H1 (cell line): ENCODE results near the gene MRPL36. TPM values are rescaled to one million over a fixed set of nuclear protein-coding genes. Genes with fewer than 3 reads are reported as not detected.

ENCODE experiments used
- EP300 ChIP-seq, 2 experiments: IDR thresholded peaks; 1 replicate in 1 of 2; 2 replicates in 1 of 2; pipeline ENCODE4 v1.6.1; 2011 to 2012; ENCODE audit warnings: low read depth in 2 of 2, low read length in 2 of 2, mild to moderate bottlenecking in 2 of 2, borderline replicate concordance in 1 of 2, inconsistent platforms in 1 of 2, moderate library complexity in 1 of 2
- RBBP5 ChIP-seq: IDR thresholded peaks from 2 replicates; pipeline ENCODE4 v1.7.1; 2012; ENCODE audit warnings: low read depth, mild to moderate bottlenecking, inconsistent platforms, low read length, moderate library complexity, borderline replicate concordance
- RFX5 ChIP-seq: IDR thresholded peaks from 2 replicates; pipeline ENCODE4 v1.6.1; 2011; ENCODE audit warnings: low read depth, low read length, improper control_type of control experiment, borderline replicate concordance
- polyA plus RNA-seq, 7 experiments: library from polyadenylated mRNA; depleted of rRNA in 3 of 7; stranded (reverse) in 5 of 7; unstranded in 2 of 7; fragments of >200 nt in 5 of 7; fragments of 200-250 nt in 2 of 7; gene quantifications; 1 replicate in 5 of 7; 2 replicates in 1 of 7; 4 replicates in 1 of 7; pipeline versions ENCODE4 v1.2.1 to v1.2.3, GENCODE V29; 2011 to 2013; ENCODE audit warnings: missing spikeins in 2 of 7, mixed read lengths in 2 of 7
- total RNA-seq: library from RNA; stranded (reverse); fragmentation: NEBNext Ultra II Directional; extraction: Animal tissue kit (Norgen Biotek cat#: 25700); gene quantifications from 2 replicates; pipeline ENCODE4 v1.2.1, GENCODE V29; 2021
- TF ChIP-seq, protein P1 (sequence below): fragments of 300-600 bp; sonication (generic); IDR thresholded peaks from 2 replicates; pipeline ENCODE4 v1.7.1; 2012; ENCODE audit warnings: low read length, moderate library complexity, mild to moderate bottlenecking, inconsistent platforms; ENCODE audit not compliant: insufficient replicate concordance

MRPL36 gene
- total and polyA plus RNA-seq, 2 of the 8 experiments (the other 6 are each of a cell fraction or from before 2014, with no cell fraction given): 56.3 to 81.5 TPM

DNA sequence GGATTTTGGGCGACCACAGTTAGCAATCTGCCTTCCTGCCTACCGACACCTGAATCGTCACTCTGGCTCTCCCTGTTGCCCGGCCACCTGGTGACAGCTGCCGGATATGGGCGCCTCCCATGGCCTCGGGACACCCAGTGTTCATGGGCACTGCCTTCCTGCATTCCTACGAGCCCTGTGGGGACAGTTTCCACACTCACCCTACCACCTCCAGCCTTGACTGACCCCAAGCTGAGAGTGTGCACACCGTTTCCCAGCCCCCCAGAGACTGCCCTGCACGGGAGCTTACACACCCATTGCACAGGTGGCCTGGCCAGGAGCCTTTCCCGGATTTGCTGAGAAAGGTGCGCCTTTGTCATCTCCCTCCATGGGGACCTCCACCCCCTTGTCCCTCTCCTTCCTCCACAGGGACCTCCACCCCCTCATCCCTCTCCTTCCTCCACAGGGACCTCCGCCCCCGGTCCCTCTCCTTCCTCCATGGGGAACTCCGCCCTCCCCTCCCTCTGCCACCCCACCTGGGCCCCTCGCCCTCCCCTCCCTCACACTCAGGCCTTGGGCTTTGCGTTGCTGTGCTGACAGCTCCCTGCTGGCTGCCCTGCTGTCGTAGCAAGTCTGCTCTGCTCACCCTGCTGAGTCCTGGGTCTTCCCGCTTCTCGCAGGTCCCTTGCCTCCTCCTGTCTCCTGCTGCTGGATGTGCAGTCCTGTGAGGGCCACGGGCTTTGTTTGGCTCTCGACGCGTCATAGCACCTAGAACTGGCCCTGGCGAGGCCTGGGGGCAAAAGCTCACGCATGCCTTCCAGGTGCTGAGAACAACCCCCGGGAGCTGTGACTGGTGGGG lies 48.4 kb downstream of the MRPL36 start (continued):
- TF ChIP-seq, protein P1, sequence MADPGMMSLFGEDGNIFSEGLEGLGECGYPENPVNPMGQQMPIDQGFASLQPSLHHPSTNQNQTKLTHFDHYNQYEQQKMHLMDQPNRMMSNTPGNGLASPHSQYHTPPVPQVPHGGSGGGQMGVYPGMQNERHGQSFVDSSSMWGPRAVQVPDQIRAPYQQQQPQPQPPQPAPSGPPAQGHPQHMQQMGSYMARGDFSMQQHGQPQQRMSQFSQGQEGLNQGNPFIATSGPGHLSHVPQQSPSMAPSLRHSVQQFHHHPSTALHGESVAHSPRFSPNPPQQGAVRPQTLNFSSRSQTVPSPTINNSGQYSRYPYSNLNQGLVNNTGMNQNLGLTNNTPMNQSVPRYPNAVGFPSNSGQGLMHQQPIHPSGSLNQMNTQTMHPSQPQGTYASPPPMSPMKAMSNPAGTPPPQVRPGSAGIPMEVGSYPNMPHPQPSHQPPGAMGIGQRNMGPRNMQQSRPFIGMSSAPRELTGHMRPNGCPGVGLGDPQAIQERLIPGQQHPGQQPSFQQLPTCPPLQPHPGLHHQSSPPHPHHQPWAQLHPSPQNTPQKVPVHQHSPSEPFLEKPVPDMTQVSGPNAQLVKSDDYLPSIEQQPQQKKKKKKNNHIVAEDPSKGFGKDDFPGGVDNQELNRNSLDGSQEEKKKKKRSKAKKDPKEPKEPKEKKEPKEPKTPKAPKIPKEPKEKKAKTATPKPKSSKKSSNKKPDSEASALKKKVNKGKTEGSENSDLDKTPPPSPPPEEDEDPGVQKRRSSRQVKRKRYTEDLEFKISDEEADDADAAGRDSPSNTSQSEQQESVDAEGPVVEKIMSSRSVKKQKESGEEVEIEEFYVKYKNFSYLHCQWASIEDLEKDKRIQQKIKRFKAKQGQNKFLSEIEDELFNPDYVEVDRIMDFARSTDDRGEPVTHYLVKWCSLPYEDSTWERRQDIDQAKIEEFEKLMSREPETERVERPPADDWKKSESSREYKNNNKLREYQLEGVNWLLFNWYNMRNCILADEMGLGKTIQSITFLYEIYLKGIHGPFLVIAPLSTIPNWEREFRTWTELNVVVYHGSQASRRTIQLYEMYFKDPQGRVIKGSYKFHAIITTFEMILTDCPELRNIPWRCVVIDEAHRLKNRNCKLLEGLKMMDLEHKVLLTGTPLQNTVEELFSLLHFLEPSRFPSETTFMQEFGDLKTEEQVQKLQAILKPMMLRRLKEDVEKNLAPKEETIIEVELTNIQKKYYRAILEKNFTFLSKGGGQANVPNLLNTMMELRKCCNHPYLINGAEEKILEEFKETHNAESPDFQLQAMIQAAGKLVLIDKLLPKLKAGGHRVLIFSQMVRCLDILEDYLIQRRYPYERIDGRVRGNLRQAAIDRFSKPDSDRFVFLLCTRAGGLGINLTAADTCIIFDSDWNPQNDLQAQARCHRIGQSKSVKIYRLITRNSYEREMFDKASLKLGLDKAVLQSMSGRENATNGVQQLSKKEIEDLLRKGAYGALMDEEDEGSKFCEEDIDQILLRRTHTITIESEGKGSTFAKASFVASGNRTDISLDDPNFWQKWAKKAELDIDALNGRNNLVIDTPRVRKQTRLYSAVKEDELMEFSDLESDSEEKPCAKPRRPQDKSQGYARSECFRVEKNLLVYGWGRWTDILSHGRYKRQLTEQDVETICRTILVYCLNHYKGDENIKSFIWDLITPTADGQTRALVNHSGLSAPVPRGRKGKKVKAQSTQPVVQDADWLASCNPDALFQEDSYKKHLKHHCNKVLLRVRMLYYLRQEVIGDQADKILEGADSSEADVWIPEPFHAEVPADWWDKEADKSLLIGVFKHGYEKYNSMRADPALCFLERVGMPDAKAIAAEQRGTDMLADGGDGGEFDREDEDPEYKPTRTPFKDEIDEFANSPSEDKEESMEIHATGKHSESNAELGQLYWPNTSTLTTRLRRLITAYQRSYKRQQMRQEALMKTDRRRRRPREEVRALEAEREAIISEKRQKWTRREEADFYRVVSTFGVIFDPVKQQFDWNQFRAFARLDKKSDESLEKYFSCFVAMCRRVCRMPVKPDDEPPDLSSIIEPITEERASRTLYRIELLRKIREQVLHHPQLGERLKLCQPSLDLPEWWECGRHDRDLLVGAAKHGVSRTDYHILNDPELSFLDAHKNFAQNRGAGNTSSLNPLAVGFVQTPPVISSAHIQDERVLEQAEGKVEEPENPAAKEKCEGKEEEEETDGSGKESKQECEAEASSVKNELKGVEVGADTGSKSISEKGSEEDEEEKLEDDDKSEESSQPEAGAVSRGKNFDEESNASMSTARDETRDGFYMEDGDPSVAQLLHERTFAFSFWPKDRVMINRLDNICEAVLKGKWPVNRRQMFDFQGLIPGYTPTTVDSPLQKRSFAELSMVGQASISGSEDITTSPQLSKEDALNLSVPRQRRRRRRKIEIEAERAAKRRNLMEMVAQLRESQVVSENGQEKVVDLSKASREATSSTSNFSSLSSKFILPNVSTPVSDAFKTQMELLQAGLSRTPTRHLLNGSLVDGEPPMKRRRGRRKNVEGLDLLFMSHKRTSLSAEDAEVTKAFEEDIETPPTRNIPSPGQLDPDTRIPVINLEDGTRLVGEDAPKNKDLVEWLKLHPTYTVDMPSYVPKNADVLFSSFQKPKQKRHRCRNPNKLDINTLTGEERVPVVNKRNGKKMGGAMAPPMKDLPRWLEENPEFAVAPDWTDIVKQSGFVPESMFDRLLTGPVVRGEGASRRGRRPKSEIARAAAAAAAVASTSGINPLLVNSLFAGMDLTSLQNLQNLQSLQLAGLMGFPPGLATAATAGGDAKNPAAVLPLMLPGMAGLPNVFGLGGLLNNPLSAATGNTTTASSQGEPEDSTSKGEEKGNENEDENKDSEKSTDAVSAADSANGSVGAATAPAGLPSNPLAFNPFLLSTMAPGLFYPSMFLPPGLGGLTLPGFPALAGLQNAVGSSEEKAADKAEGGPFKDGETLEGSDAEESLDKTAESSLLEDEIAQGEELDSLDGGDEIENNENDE: no peak
- TF ChIP-seq RFX5 (no peak), EP300 (IDR thresholded peaks at IDR 0.05; ENCODE audit: borderline replicate concordance in 1 of 2, low read depth in 2 of 2, low read length in 2 of 2) (no peak), RBBP5 (no peak)
